ENCODE data around the gene SNX14.

- TF ChIP-seq CTCF (IDR thresholded peaks at IDR 0.05; ENCODE audit: low read depth, low read length, poor library complexity, severe bottlenecking) (no peak), EZH2phosphoT487 (IDR thresholded peaks at IDR 0.05; ENCODE audit: borderline replicate concordance, low read length) (no peak)
Observed at GRCh38 chr6:85614780-85615179, 21.1 kb upstream of the SNX14 start.
